Loucy (cell line): ENCODE measurements around the gene MBD3.

Experiments used
- H2AFZ ChIP-seq: fragments of 200-600 bp; sonication (generic); 2 replicates; pipeline ENCODE4 v1.6.0; 2016; ENCODE audit warnings: antibody characterized with exemption, mild to moderate bottlenecking, low read length, moderate library complexity
- H3F3A ChIP-seq: fragments of 200-600 bp; 2 replicates; pipeline ENCODE4 v1.6.0; 2016; ENCODE audit warnings: antibody characterized with exemption, low read depth, mild to moderate bottlenecking
- H3K27me3 ChIP-seq: fragments of 200-600 bp; sonication (generic); 2 replicates; pipeline ENCODE4 v1.6.1; 2014; ENCODE audit warnings: low read length, mild to moderate bottlenecking; ENCODE audit not compliant: insufficient read depth, poor library complexity, severe bottlenecking
- H3K36me3 ChIP-seq: fragments of 200-600 bp; sonication (generic); 2 replicates; pipeline ENCODE4 v1.6.1; 2016; ENCODE audit warnings: low read length; ENCODE audit not compliant: insufficient read depth
- H3K4me1 ChIP-seq: fragments of 200-600 bp; sonication (generic); 2 replicates; pipeline ENCODE4 v1.5.1; 2014; ENCODE audit warnings: low read length, mild to moderate bottlenecking; ENCODE audit not compliant: insufficient read depth, poor library complexity, severe bottlenecking
- H3K4me2 ChIP-seq: fragments of 200-600 bp; sonication (generic); 2 replicates; pipeline ENCODE4 v1.6.0; 2014; ENCODE audit warnings: antibody characterized with exemption, low read length, low read depth, mild to moderate bottlenecking; ENCODE audit not compliant: poor library complexity, severe bottlenecking
- H3K4me3 ChIP-seq: fragments of 200-600 bp; sonication (generic); 2 replicates; pipeline ENCODE4 v1.5.1; 2014; ENCODE audit warnings: low read length, mild to moderate bottlenecking, mixed read lengths; ENCODE audit not compliant: poor library complexity, severe bottlenecking
- H3K79me2 ChIP-seq: fragments of 200-600 bp; sonication (generic); 2 replicates; pipeline ENCODE4 v1.6.1; 2014; ENCODE audit warnings: low read length; ENCODE audit not compliant: insufficient read depth
- H3K9ac ChIP-seq: fragments of 200-600 bp; sonication (generic); 2 replicates; pipeline ENCODE4 v1.6.0; 2014; ENCODE audit warnings: mild to moderate bottlenecking, low read depth, low read length, moderate library complexity; ENCODE audit not compliant: poor library complexity, severe bottlenecking
- H3K9me2 ChIP-seq: fragments of 200-600 bp; sonication (generic); replicated peaks from 2 replicates; pipeline ENCODE4 v1.6.1; 2016; ENCODE audit warnings: low read depth, low read length, mixed read lengths
- H3K9me3 ChIP-seq: fragments of 200-600 bp; sonication (generic); 2 replicates; pipeline ENCODE4 v1.6.1; 2014; ENCODE audit warnings: mild to moderate bottlenecking, antibody characterized with exemption, low read length, low read depth; ENCODE audit not compliant: insufficient read depth
- H4K20me1 ChIP-seq: fragments of 200-600 bp; sonication (generic); 2 replicates; pipeline ENCODE4 v1.6.0; 2014; ENCODE audit warnings: antibody characterized with exemption, low read length, mild to moderate bottlenecking; ENCODE audit not compliant: insufficient read depth, poor library complexity, severe bottlenecking
- CTCF ChIP-seq: fragments of 200-600 bp; sonication (generic); conservative IDR thresholded peaks from 2 replicates; pipeline ENCODE4 v1.5.1; 2014; ENCODE audit warnings: mild to moderate bottlenecking, antibody characterized with exemption, low read length
- EZH2phosphoT487 ChIP-seq: fragments of 200-600 bp; IDR thresholded peaks from 2 replicates; pipeline ENCODE4 v1.6.1; 2018; ENCODE audit warnings: antibody characterized with exemption, mild to moderate bottlenecking, moderate library complexity, borderline replicate concordance

The MBD3 gene

GRCh38 chr19:1632462-1633268 lies 40.0 kb upstream of the MBD3 start:
- no peaks in the 10 kb centered on the region for H3K9me2 ChIP-seq
- H3K4me1 ChIP-seq, result no peaks in the 10 kb centered on the region
- no peak overlapping the region for H3K4me2 ChIP-seq
- no peak overlapping the region for H3K4me3 ChIP-seq
- H3F3A ChIP-seq, result no peaks in the 10 kb centered on the region
- no peaks in the 10 kb centered on the region for H3K27me3 ChIP-seq
- TF ChIP-seq CTCF, result no peak
- TF ChIP-seq EZH2phosphoT487, result no peak
- no peaks in the 10 kb centered on the region for H3K9me3 ChIP-seq
- peaks cover 69% of the 10 kb centered on the region for H3K79me2 ChIP-seq
- H4K20me1 ChIP-seq, result peaks cover 60% of the 10 kb centered on the region
- no peak overlapping the region for H3K9ac ChIP-seq
- no peak overlapping the region for H2AFZ ChIP-seq
- H3K36me3 ChIP-seq, result peaks cover 65% of the 10 kb centered on the region; the same call in 1 of the 2 replicates

- Histone ChIP-seq H2AFZ (no peak overlapping the region), H3K4me2 (no peak overlapping the region), H3K79me2 (peaks cover 59% of the 10 kb centered on the region), H3K27me3 (no peaks in the 10 kb centered on the region), H3K9ac (no peak overlapping the region), H4K20me1 (peaks cover 57% of the 10 kb centered on the region), H3K9me2 (no peaks in the 10 kb centered on the region), H3K4me3 (no peak overlapping the region), H3K4me1 (no peaks in the 10 kb centered on the region), H3K36me3 (peaks cover 68% of the 10 kb centered on the region; the same call in 1 of the 2 replicates), H3K9me3 (no peaks in the 10 kb centered on the region), H3F3A (no peaks in the 10 kb centered on the region)
- TF ChIP-seq EZH2phosphoT487 (no peak), CTCF (no peak)
Measured at GRCh38 chr19:1631557-1632100, 39.0 kb upstream of the MBD3 start.

- Histone ChIP-seq H3K9ac (no peak overlapping the region), H3F3A (no peaks in the 10 kb centered on the region), H3K4me1 (no peaks in the 10 kb centered on the region), H3K9me2 (no peaks in the 10 kb centered on the region), H3K9me3 (no peaks in the 10 kb centered on the region), H2AFZ (no peak overlapping the region), H3K4me2 (no peak overlapping the region), H3K36me3 (peaks cover 67% of the 10 kb centered on the region; the same call in 1 of the 2 replicates), H3K27me3 (no peaks in the 10 kb centered on the region), H3K4me3 (no peak overlapping the region), H4K20me1 (peaks cover 55% of the 10 kb centered on the region), H3K79me2 (peaks cover 51% of the 10 kb centered on the region)
- TF ChIP-seq EZH2phosphoT487, result no peak
- no peak for TF ChIP-seq CTCF
Measured at GRCh38 chr19:1630811-1631210, 38.1 kb upstream of the MBD3 start.
